GM21723 (cell line): ENCODE data around the gene TMC2.
A peak's percentile ranks its signal among the peaks of the same experiment; 100 is the strongest.
"Not testable (repeated sequence)": the region's sequence is repeated elsewhere in the genome, so short reads cannot be mapped to it uniquely, and the experiment has no call there.

Source experiments
- ATAC-seq: cut with Tn5 transposase; IDR thresholded peaks from one replicate; pipeline ENCODE4 v1.9.1; 2021; ENCODE audit warnings: mild to moderate bottlenecking, moderate library complexity; ENCODE audit not compliant: unreplicated experiment

TMC2 gene, protein sequence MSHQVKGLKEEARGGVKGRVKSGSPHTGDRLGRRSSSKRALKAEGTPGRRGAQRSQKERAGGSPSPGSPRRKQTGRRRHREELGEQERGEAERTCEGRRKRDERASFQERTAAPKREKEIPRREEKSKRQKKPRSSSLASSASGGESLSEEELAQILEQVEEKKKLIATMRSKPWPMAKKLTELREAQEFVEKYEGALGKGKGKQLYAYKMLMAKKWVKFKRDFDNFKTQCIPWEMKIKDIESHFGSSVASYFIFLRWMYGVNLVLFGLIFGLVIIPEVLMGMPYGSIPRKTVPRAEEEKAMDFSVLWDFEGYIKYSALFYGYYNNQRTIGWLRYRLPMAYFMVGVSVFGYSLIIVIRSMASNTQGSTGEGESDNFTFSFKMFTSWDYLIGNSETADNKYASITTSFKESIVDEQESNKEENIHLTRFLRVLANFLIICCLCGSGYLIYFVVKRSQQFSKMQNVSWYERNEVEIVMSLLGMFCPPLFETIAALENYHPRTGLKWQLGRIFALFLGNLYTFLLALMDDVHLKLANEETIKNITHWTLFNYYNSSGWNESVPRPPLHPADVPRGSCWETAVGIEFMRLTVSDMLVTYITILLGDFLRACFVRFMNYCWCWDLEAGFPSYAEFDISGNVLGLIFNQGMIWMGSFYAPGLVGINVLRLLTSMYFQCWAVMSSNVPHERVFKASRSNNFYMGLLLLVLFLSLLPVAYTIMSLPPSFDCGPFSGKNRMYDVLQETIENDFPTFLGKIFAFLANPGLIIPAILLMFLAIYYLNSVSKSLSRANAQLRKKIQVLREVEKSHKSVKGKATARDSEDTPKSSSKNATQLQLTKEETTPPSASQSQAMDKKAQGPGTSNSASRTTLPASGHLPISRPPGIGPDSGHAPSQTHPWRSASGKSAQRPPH

DNA sequence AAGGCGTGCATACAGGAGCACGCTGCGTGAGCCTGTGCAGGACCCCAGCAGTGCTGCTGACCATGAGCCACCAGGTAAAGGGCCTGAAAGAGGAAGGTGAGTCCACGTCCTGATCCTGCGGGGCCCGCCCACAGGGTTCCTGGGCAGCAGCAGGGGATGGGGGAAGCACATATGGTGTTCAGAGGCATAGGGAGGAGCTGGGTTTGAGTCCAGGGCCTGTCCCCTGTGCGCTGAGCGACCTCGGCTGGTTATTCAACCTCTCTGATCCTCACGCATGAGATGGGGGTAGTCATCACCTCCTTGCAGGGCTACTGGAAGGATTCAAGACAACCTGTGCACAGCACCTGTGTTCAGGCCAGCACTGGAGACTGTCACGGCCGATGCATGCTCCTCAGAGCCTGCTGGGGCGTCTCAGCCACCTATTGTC is at the start of gene TMC2:
TMC2 (plus strand) TSS at position 14 of the 427 bp plus-strand sequence; CDS start at position 63, 49 bp downstream.
- ATAC-seq = no peak

DNA sequence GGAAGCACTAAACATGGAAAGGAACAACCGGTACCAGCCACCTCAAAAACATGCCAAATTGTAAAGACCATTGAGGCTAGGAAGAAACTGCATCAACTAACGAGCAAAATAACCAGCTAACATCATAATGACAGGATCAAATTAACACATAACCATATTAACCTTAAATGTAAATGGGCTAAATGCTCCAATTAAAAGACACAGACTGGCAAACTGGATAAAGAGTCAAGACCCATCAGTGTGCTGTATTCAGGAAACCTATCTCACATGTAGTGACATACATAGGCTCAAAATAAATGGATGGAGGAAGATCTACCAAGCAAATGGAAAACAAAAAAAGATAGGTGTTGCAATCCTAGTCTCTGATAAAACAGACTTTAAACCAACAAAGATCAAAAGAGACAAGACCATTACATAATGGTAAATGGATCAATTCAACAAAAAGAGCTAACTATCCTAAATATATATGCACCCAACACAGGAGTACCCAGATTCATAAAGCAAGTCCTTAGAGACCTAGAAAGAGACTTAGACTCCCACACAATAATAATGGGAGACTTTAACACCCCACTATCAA is 33.5 kb upstream of the TMC2 start:
- not testable (repeated sequence) for ATAC-seq

- ATAC-seq = not testable (repeated sequence)
Observed at GRCh38 chr20:2504803-2505202, 31.6 kb upstream of the TMC2 start.

- ATAC-seq = not testable (repeated sequence)
Observed at GRCh38 chr20:2506426-2506825, 29.9 kb upstream of the TMC2 start.

DNA sequence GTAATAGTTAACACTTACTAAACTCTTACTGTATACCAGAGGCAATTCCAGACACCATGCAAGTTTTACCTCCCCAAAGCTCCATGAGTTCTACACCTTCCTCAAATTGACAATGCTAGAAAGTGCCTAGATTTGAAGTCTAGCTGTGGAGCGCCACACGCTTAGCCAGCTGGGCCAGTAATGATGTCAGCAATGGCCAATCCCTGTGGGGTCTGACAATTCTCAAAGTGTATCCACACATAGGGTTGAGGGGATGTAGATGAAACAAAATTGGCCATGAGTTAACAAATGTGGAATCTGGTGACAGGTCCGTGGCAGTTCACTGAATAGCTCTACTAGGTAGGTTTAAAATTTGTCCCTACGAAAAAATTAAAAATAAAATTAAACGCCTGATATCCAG is 28.9 kb upstream of the TMC2 start:
- no peak for ATAC-seq

GRCh38 chr20:2507875-2508630 is 28.3 kb upstream of the TMC2 start:
- peak; percentile 18 for ATAC-seq

DNA sequence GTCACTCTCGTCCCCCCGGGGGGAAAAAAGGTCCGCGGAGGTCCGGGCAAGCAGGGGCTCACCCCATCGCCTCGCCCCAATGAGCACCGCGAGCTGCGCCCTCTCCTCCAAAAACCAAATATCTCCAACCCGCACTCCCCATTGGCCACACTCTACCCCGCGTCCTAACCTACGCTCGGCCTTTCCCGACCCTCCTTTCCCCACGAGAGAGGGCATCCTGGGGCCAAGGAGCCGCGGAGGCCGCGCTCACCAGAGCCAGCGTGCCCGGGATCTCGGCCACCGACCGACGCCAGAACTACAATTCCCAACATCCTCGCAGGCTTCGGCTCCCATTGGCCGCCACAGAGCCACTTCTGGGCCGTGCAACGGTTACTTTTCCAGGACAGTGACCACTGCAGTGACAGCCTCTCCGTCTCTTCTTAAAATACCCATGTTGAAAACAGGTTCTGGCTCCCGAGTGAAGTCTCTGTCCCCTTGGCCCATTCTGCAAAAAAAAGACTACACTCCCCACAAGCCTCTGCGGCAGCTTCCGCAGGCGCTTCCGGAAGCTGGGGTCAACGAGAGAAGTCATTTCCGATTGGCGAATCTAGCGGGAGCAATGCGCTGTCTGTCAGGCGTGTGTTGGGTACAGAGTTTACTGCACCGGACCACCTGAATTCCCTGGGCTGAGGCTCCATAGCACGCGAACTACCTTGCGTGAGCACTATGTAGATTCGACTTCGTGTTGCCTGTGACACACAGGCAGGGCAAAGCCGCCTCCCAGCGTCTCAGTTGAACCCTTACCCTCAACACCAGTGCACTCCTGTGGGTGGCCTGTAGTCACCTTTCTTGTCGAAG is 27.5 kb upstream of the TMC2 start, which contains the start of gene ZNF343:
ZNF343 (minus strand) TSS at position 285 of the 837 bp plus-strand sequence. CDS start 15,020 bp downstream, outside the sequence.
- peak; percentile 94 for ATAC-seq

DNA sequence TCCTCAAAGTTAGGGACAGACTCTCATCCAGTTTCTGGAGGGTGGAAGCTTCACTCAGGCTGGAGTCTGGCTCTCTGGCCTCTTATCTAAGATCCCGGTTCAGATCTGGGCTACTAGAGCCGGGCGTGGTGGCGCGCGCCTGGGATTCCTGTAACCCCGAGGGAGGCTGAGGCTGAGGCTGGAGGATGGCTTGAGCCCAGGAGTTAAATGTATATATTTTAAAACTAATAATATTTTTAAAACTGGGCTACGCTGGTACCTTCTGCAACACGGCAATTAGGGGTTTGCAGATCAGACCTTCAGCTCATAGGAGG is 26.9 kb upstream of the TMC2 start:
- ATAC-seq = no peak

DNA sequence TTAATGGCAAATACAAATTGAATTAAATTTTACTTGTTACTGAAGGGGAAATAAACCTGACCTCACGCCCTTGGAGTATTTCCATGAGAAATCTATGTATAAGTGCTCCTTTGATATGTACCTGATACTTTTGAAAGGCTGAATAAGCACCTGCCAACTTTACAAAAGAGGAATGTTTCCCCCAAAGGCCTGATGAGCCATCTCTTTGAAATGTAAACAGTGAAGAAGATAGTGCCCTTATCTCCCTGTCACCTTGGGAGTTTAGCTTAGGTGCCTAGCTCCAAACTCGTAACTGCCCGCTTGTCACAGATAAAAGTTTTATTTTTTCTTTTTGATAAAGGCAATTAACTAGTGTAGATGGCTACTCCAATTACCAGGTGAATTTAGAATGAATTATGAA is 26.6 kb upstream of the TMC2 start:
- ATAC-seq = no peak

- ATAC-seq = no peak
Observed at GRCh38 chr20:2515203-2515602, 21.2 kb upstream of the TMC2 start.

- ATAC-seq = no peak
Observed at GRCh38 chr20:2516399-2516798, 20.0 kb upstream of the TMC2 start.

DNA sequence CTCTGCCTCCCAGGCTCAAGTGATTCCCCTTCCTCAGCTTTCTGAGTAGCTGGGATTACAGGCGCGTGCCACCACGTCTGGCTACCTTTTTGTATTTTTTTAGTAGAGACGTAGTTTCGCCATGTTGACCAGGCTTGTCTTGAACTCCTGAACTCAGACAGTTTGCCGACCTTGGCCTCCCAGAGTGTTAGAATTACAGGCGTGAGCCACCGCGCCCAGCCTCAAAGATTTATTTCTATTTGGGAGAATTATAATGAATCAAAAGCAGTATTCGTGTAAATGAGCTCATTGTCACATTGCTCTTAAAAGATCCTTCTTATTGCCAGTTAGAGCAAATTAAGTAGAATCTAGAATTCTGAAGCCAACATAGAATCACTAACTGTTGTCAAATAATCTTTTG is 18.3 kb upstream of the TMC2 start:
- no peak for ATAC-seq

DNA sequence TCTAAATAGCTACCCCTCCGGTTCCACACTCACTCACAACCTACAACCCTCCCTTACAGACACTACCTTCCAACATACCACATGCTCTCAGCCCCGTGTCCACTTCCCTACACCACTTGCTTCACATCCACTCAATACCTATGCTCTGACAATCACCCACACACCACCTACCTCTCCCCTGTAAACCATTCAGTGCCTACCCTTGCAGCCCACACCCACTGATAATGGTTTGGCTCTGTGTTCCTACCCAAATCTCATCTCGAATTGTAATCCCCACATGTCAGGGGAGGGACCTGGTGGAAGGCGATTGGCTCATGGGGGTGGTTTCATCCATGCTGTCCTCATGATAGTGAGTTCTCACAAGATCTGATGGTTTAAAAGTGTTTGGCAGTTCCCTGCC is 17.8 kb upstream of the TMC2 start:
- ATAC-seq = no peak

DNA sequence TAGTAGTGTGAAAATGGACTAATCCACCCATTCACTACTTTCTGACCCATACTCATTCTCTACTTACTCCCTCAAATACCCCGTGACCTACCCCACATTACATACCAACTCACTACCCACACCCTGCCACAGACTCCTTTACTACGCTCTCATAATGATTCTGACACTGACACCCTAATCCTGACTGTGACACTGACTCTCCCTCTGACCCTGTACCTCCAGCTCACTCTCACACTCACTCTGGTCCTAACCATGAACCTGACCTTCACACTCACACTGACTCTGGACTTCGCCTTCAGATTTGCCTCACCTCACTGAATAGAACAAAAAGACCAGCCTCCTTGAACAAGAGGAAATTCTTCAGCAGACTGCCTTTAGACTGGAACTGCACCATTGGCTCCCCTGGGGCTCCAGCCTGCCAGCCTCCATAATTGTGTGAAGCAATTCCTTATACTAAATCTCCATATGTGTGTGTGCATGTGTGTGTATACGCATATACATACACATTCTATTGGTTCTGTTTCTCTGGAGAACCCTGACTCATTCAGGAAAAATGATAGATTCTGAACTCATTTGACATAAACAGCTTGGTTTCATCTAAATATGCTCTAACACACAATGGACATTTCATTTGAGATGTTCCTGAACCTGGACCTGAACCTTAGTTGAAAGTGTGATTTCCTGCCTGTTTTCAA is 17.1 kb upstream of the TMC2 start:
- no peak for ATAC-seq

GRCh38 chr20:2520617-2521016 is 15.8 kb upstream of the TMC2 start:
- no peak for ATAC-seq

DNA sequence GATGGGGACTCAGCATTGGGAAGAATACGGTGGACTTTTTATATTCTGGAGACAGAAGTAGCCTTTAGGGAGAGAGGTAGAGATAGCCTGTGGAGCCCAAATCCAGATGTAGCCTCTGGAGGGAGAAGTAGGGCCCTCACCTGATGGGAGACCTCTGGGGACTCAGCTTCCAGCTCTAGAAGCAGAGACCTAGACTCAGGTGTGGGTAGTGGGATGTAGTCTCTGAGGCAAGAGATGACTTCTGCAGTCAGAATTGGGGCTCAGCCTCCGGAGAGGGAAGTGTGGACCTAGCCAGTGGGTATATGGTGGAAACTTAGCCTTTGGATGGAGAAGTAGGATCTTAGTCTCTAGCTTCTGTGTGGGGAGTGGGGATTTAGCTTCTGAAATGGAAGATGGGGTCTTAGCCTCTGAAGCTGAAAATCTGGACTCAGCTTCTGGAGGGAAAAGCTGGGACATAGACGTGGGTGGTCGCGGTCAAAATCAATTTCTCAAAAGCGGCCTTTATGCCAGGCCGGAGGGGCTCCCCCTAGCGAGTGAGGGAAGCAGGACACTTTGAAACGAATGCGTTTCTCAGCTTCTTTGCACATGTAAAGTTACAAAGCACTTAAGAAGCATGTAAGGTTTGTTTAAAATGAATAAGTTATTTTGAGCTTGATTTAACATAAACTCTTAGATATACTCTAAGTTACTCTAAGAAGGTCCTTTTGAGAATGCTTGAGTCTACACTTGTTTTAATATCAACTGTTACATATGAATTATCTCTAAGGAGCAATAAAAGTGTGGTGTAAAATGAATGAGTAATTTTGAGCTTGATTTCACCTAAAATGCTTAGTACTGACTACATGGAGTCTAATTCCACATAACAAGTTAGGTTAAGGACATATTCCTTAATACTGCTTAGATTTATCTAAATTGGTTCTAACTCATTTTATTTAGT is 14.7 kb upstream of the TMC2 start:
- no peak for ATAC-seq

DNA sequence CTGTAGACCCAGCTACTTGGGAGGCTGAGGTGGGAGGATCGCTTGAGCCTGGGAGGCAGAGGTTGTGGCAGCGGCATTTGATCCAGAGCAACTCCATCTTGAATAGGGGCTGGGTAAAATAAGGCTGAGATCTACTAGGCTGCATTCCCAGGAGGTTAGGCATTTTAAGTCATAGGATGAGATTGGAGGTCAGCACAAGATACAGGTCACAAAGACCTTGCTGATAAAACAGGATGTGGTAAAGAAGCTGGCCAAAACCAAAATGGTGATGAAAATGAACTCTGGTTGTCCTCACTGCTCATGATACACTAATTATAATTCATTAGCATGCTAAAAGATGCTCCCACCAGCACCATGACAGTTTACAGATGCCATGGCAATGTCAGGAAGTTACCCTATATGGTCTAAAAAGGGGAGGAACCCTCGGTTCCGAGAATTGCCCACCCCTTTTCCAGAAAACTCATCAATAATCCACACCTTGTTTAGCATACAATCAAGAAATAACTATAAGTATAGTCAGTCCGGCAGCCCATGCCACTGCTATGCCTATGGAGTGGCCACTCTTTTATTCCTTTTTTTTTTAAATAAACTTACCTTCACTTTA is 13.4 kb upstream of the TMC2 start:
- ATAC-seq = not testable (repeated sequence)
